OCI-LY7 (cell line): ENCODE data around the gene PIK3AP1. TPM values are rescaled to one million over a fixed set of nuclear protein-coding genes. Genes with fewer than 3 reads are reported as not detected.

Experiments used
- BruUV-seq: library from RNA; stranded (reverse); fragments of 400-500 nt; replicated peaks from 2 replicates; lab custom pipeline; 2021; lab: Mats Ljungman, UMichigan
- CTCF ChIA-PET: fragments of 300-600 bp; sonication (Branson Sonifier 250); formaldehyde crosslinking; loops from one replicate; lab custom pipeline; 2022; ENCODE audit warnings: antibody characterized with exemption; ENCODE audit not compliant: unreplicated experiment; lab: Charles Lee
- POLR2A ChIA-PET: fragments of 300-600 bp; sonication (Branson Sonifier 250); formaldehyde crosslinking; loops from one replicate; lab custom pipeline; 2022; ENCODE audit warnings: antibody characterized with exemption; lab: Charles Lee
- DNase-seq: peaks from one replicate; pipeline ENCODE4 v3.0.0-alpha.2; 2015; ENCODE audit warnings: low spot score
- H2AFZ ChIP-seq: fragments of 200-600 bp; sonication (generic), shearing (Covaris generic); 2 replicates; pipeline ENCODE4 v1.6.1; 2014; ENCODE audit warnings: mild to moderate bottlenecking, antibody characterized with exemption, low read length, moderate library complexity
- H3K27ac ChIP-seq: fragments of 200-600 bp; sonication (generic); 2 replicates; pipeline ENCODE4 v1.5.1; 2014; ENCODE audit warnings: mixed run types, low read depth, mild to moderate bottlenecking, moderate library complexity, low read length, inconsistent platforms; ENCODE audit not compliant: poor library complexity, severe bottlenecking
- H3K36me3 ChIP-seq: fragments of 200-600 bp; sonication (generic); 2 replicates; pipeline ENCODE4 v1.6.1; 2014; ENCODE audit warnings: mild to moderate bottlenecking, antibody characterized with exemption, low read length, moderate library complexity, mixed read lengths; ENCODE audit not compliant: insufficient read depth
- H3K4me1 ChIP-seq: fragments of 200-600 bp; sonication (generic); 2 replicates; pipeline ENCODE4 v1.5.1; 2014; ENCODE audit warnings: mild to moderate bottlenecking, low read length; ENCODE audit not compliant: insufficient read depth, poor library complexity, severe bottlenecking
- H3K4me2 ChIP-seq: fragments of 200-600 bp; sonication (generic); 2 replicates; pipeline ENCODE4 v1.6.1; 2014; ENCODE audit warnings: mild to moderate bottlenecking, low read length
- H3K4me3 ChIP-seq: fragments of 200-600 bp; sonication (generic); 2 replicates; pipeline ENCODE4 v1.5.1; 2014; ENCODE audit warnings: mild to moderate bottlenecking, low read depth, low read length; ENCODE audit not compliant: poor library complexity, severe bottlenecking
- H3K79me2 ChIP-seq: fragments of 200-600 bp; sonication (generic); 2 replicates; pipeline ENCODE4 v1.6.1; 2016; ENCODE audit warnings: low read depth, mild to moderate bottlenecking, low read length, moderate library complexity, mixed read lengths; ENCODE audit not compliant: insufficient read depth
- H3K9me2 ChIP-seq: fragments of 200-600 bp; sonication (generic); 2 replicates; pipeline ENCODE4 v1.6.1; 2016; ENCODE audit warnings: mild to moderate bottlenecking, low read length, mixed read lengths; ENCODE audit not compliant: insufficient read depth
- H3K9me3 ChIP-seq: fragments of 200-600 bp; sonication (generic); 2 replicates; pipeline ENCODE4 v1.6.1; 2014; ENCODE audit warnings: mild to moderate bottlenecking, mixed run types, low read length, mixed read lengths
- H4K20me1 ChIP-seq: fragments of 200-600 bp; sonication (generic); 2 replicates; pipeline ENCODE4 v1.6.1; 2014; ENCODE audit warnings: mild to moderate bottlenecking, antibody characterized with exemption, low read length, moderate library complexity, mixed read lengths; ENCODE audit not compliant: insufficient read depth
- CTCF ChIP-seq: fragments of 200-600 bp; sonication (generic); conservative IDR thresholded peaks from 2 replicates; pipeline ENCODE4 v1.5.1; 2014; ENCODE audit warnings: mild to moderate bottlenecking, antibody characterized with exemption, low read length, moderate library complexity, mixed read lengths
- EZH2phosphoT487 ChIP-seq: fragments of 200-600 bp; sonication (generic); IDR thresholded peaks from 2 replicates; pipeline ENCODE4 v1.6.1; 2018; ENCODE audit warnings: low read depth, borderline replicate concordance, mild to moderate bottlenecking, mixed run types, antibody characterized with exemption, low read length, moderate library complexity, mixed read lengths
- intact Hi-C: fragments of 100-400 bp; cut with micrococcal nuclease; formaldehyde crosslinking; loops from one replicate; pipeline ENCODE4 v1.10.0; 2022; ENCODE audit not compliant: unreplicated experiment
- total RNA-seq, 2 experiments: library from RNA; depleted of rRNA in 1 of 2; stranded (reverse); fragments of >200 nt in 1 of 2; shearing (Covaris generic) in 1 of 2; gene quantifications; 2 replicates each; pipeline ENCODE4 v1.2.3, GENCODE V29; 2014 to 2022

Gene PIK3AP1
- total RNA-seq, 2 experiments from 2014 or later, result 132 to 140 TPM

- TF ChIP-seq CTCF, result no peak
- no peak for TF ChIP-seq EZH2phosphoT487
- intact Hi-C loops, result no loop called here
- POLR2A ChIA-PET, result interaction anchor here (0.7 to 2.5 kb wide), 11 partner anchors 8 to 497 kb away, joined by 3 to 8 read pairs (median 5); no protein-coding TSS in a partner anchor
- no peaks in the 10 kb centered on the region for H3K9me3 ChIP-seq
- no peak overlapping the region for H2AFZ ChIP-seq
- no peak for DNase-seq
- peaks cover 86% of the 10 kb centered on the region for H3K4me1 ChIP-seq
- CTCF ChIA-PET, result interaction anchor here (1.4 kb wide), 1 partner anchor 13 kb away, joined by 4 read pairs; no protein-coding TSS in a partner anchor
- BruUV-seq, result no TSS peak
- H3K27ac ChIP-seq, result peak overlapping the region; percentile 96
- peaks cover 98% of the 10 kb centered on the region for H3K79me2 ChIP-seq
- peak overlapping the region; percentile 27 for H3K4me3 ChIP-seq
- peak overlapping the region; percentile 92 for H3K4me2 ChIP-seq
- peaks cover 81% of the 10 kb centered on the region for H3K36me3 ChIP-seq
- no peaks in the 10 kb centered on the region for H4K20me1 ChIP-seq
- H3K9me2 ChIP-seq, result no peaks in the 10 kb centered on the region
Measured at GRCh38 chr10:96705134-96705533, 15.2 kb downstream of the PIK3AP1 start.

GRCh38 chr10:96704563-96704962 lies 15.8 kb downstream of the PIK3AP1 start:
- peak overlapping the region; percentile 75 for H3K4me3 ChIP-seq
- H3K27ac ChIP-seq, result peak overlapping the region; percentile 96
- no TSS peak for BruUV-seq
- no peaks in the 10 kb centered on the region for H3K9me3 ChIP-seq
- no peak overlapping the region for H2AFZ ChIP-seq
- H3K4me1 ChIP-seq, result peaks cover 86% of the 10 kb centered on the region
- intact Hi-C loops, result loop anchor here (5.0 kb wide), 1 partner anchor 128 kb away; the partner anchor contains the start of gene LCOR
- H3K36me3 ChIP-seq, result peaks cover 81% of the 10 kb centered on the region
- no peak for DNase-seq
- ChIA-PET CTCF (no interaction called here), POLR2A (interaction anchor here (0.5 to 2.5 kb wide), 9 partner anchors 8 to 59 kb away, joined by 3 to 8 read pairs (median 5); partner anchors contain the start of gene PIK3AP1)
- no peaks in the 10 kb centered on the region for H4K20me1 ChIP-seq
- no peak for TF ChIP-seq CTCF
- no peak for TF ChIP-seq EZH2phosphoT487
- peaks cover 98% of the 10 kb centered on the region for H3K79me2 ChIP-seq
- no peaks in the 10 kb centered on the region for H3K9me2 ChIP-seq
- H3K4me2 ChIP-seq, result peak overlapping the region; percentile 92

GRCh38 chr10:96703358-96703757 lies 17.0 kb downstream of the PIK3AP1 start:
- H3K4me1 ChIP-seq, result peaks cover 80% of the 10 kb centered on the region

More at GRCh38 chr10:96703358-96703757, 17.0 kb downstream of the PIK3AP1 start:
- peak overlapping the region; percentile 92 for H3K4me2 ChIP-seq
- H2AFZ ChIP-seq, result no peak overlapping the region
- BruUV-seq, result no TSS peak
- POLR2A ChIA-PET, result interaction anchor here (1.0 to 3.7 kb wide), 5 partner anchors 9 to 38 kb away, joined by 4 to 22 read pairs (median 4); no protein-coding TSS in a partner anchor
- H3K36me3 ChIP-seq, result peaks cover 69% of the 10 kb centered on the region
- peaks cover 98% of the 10 kb centered on the region for H3K79me2 ChIP-seq
- peak; percentile 64 for DNase-seq
- H3K27ac ChIP-seq, result peak overlapping the region; percentile 96
- peak overlapping the region; percentile 75 for H3K4me3 ChIP-seq
- CTCF ChIA-PET, result no interaction called here
- no peaks in the 10 kb centered on the region for H4K20me1 ChIP-seq
- H3K9me3 ChIP-seq, result no peaks in the 10 kb centered on the region
- TF ChIP-seq EZH2phosphoT487, result no peak
- no peak for TF ChIP-seq CTCF
- no peaks in the 10 kb centered on the region for H3K9me2 ChIP-seq
- intact Hi-C loops, result loop anchor here (1.0 to 5.0 kb wide), 2 partner anchors 15 to 129 kb away; partner anchors contain the start of gene LCOR
